ENCODE data around the gene C19orf25. TPM values are rescaled to one million over a fixed set of nuclear protein-coding genes. Genes with fewer than 3 reads are reported as not detected.
"Not testable (repeated sequence)": the region's sequence is repeated elsewhere in the genome, so short reads cannot be mapped to it uniquely, and the experiment has no call there.

The C19orf25 gene
- total RNA-seq, 1 donor from 2014 or later = 11.5 TPM

- no peak overlapping the region for H3K27ac ChIP-seq (ENCODE audit: low read depth, low read length)
- no peaks in the 10 kb centered on the region for H3K36me3 ChIP-seq (ENCODE audit: control insufficient read depth in 3 of 3, insufficient read depth in 3 of 3, low read length in 3 of 3)
- no peak overlapping the region for H3K4me3 ChIP-seq (ENCODE audit: low read length in 3 of 3)
- H3K9me3 ChIP-seq (ENCODE audit: control insufficient read depth in 3 of 3, low read length in 3 of 3) = no peaks in the 10 kb centered on the region
- no peak overlapping the region for H3K9ac ChIP-seq (ENCODE audit: low read depth in 1 of 3, low read length in 3 of 3)
- H3K4me1 ChIP-seq (ENCODE audit: control insufficient read depth in 3 of 3, insufficient read depth in 3 of 3, low read length in 3 of 3) = peaks cover 10 to 17% (median 10%) of the 10 kb centered on the region in 3 donors
- H3K27me3 ChIP-seq (ENCODE audit: control insufficient read depth in 3 of 3, insufficient read depth in 3 of 3, low read length in 3 of 3) = no peaks in the 10 kb centered on the region
Measured at GRCh38 chr19:1481893-1482360, 2.9 kb upstream of the C19orf25 start.

GRCh38 chr19:1481224-1481892 is 2.3 kb upstream of the C19orf25 start:
- Histone ChIP-seq H3K4me3 (ENCODE audit: low read length in 3 of 3) (no peak overlapping the region), H3K9me3 (ENCODE audit: control insufficient read depth in 3 of 3, low read length in 3 of 3) (no peaks in the 10 kb centered on the region), H3K36me3 (ENCODE audit: control insufficient read depth in 3 of 3, insufficient read depth in 3 of 3, low read length in 3 of 3) (peaks cover 0 to 2% (median 0%) of the 10 kb centered on the region in 3 donors), H3K27me3 (ENCODE audit: control insufficient read depth in 3 of 3, insufficient read depth in 3 of 3, low read length in 3 of 3) (no peaks in the 10 kb centered on the region), H3K9ac (ENCODE audit: low read depth in 1 of 3, low read length in 3 of 3) (no peak overlapping the region), H3K4me1 (ENCODE audit: control insufficient read depth in 3 of 3, insufficient read depth in 3 of 3, low read length in 3 of 3) (peaks cover 10 to 17% (median 10%) of the 10 kb centered on the region in 3 donors), H3K27ac (ENCODE audit: low read depth, low read length) (no peak overlapping the region)

GRCh38 chr19:1477056-1477455 is 2.0 kb downstream of the C19orf25 start:
- Histone ChIP-seq H3K27me3 (ENCODE audit: control insufficient read depth in 3 of 3, insufficient read depth in 3 of 3, low read length in 3 of 3) (peaks cover 21 to 24% (median 24%) of the 10 kb centered on the region in 3 donors), H3K4me1 (ENCODE audit: control insufficient read depth in 3 of 3, insufficient read depth in 3 of 3, low read length in 3 of 3) (peaks cover 15 to 47% (median 26%) of the 10 kb centered on the region in 3 donors)
- not testable (repeated sequence) for H3K4me3 ChIP-seq (ENCODE audit: low read length in 3 of 3); H3K27ac ChIP-seq (ENCODE audit: low read depth, low read length); H3K9ac ChIP-seq (ENCODE audit: low read depth in 1 of 3, low read length in 3 of 3); H3K36me3 ChIP-seq (ENCODE audit: control insufficient read depth in 3 of 3, insufficient read depth in 3 of 3, low read length in 3 of 3); H3K9me3 ChIP-seq (ENCODE audit: control insufficient read depth in 3 of 3, low read length in 3 of 3)

GRCh38 chr19:1475751-1476437 is 3.1 kb downstream of the C19orf25 start:
- H3K27ac ChIP-seq (ENCODE audit: low read depth, low read length) = no peak overlapping the region

GRCh38 chr19:1474765-1475351 is 4.2 kb downstream of the C19orf25 start:
- Histone ChIP-seq H3K27ac (ENCODE audit: low read depth, low read length) (no peak overlapping the region), H3K9me3 (ENCODE audit: control insufficient read depth in 3 of 3, low read length in 3 of 3) (no peaks in the 10 kb centered on the region), H3K9ac (ENCODE audit: low read depth in 1 of 3, low read length in 3 of 3) (no peak overlapping the region), H3K27me3 (ENCODE audit: control insufficient read depth in 3 of 3, insufficient read depth in 3 of 3, low read length in 3 of 3) (peaks cover 43 to 46% (median 46%) of the 10 kb centered on the region in 3 donors), H3K36me3 (ENCODE audit: control insufficient read depth in 3 of 3, insufficient read depth in 3 of 3, low read length in 3 of 3) (peaks cover 5 to 10% (median 5%) of the 10 kb centered on the region in 3 donors), H3K4me1 (ENCODE audit: control insufficient read depth in 3 of 3, insufficient read depth in 3 of 3, low read length in 3 of 3) (peaks cover 33 to 69% (median 48%) of the 10 kb centered on the region in 3 donors), H3K4me3 (ENCODE audit: low read length in 3 of 3) (no peak overlapping the region)

More at GRCh38 chr19:1475751-1476437, 3.1 kb downstream of the C19orf25 start:
- Histone ChIP-seq H3K4me1 (ENCODE audit: control insufficient read depth in 3 of 3, insufficient read depth in 3 of 3, low read length in 3 of 3) (peaks cover 24 to 58% (median 38%) of the 10 kb centered on the region in 3 donors), H3K27me3 (ENCODE audit: control insufficient read depth in 3 of 3, insufficient read depth in 3 of 3, low read length in 3 of 3) (peaks cover 33 to 36% (median 35%) of the 10 kb centered on the region in 3 donors), H3K9me3 (ENCODE audit: control insufficient read depth in 3 of 3, low read length in 3 of 3) (no peaks in the 10 kb centered on the region), H3K36me3 (ENCODE audit: control insufficient read depth in 3 of 3, insufficient read depth in 3 of 3, low read length in 3 of 3) (peaks cover 5 to 10% (median 5%) of the 10 kb centered on the region in 3 donors), H3K4me3 (ENCODE audit: low read length in 3 of 3) (no peak overlapping the region), H3K9ac (ENCODE audit: low read depth in 1 of 3, low read length in 3 of 3) (no peak overlapping the region)

- Histone ChIP-seq H3K4me3 (ENCODE audit: low read length in 3 of 3) (no peak overlapping the region), H3K9ac (ENCODE audit: low read depth in 1 of 3, low read length in 3 of 3) (no peak overlapping the region), H3K36me3 (ENCODE audit: control insufficient read depth in 3 of 3, insufficient read depth in 3 of 3, low read length in 3 of 3) (peaks cover 5 to 10% (median 5%) of the 10 kb centered on the region in 3 donors), H3K27ac (ENCODE audit: low read depth, low read length) (no peak overlapping the region), H3K27me3 (ENCODE audit: control insufficient read depth in 3 of 3, insufficient read depth in 3 of 3, low read length in 3 of 3) (peaks cover 48 to 50% (median 49%) of the 10 kb centered on the region in 3 donors), H3K9me3 (ENCODE audit: control insufficient read depth in 3 of 3, low read length in 3 of 3) (no peaks in the 10 kb centered on the region), H3K4me1 (ENCODE audit: control insufficient read depth in 3 of 3, insufficient read depth in 3 of 3, low read length in 3 of 3) (peaks cover 29 to 65% (median 45%) of the 10 kb centered on the region in 3 donors)
Measured at GRCh38 chr19:1474011-1474764, 4.8 kb downstream of the C19orf25 start.

GRCh38 chr19:1473085-1473851 is 5.7 kb downstream of the C19orf25 start:
- H3K4me3 ChIP-seq (ENCODE audit: low read length in 3 of 3) = no peak overlapping the region
- H3K9me3 ChIP-seq (ENCODE audit: control insufficient read depth in 3 of 3, low read length in 3 of 3) = no peaks in the 10 kb centered on the region
- H3K27me3 ChIP-seq (ENCODE audit: control insufficient read depth in 3 of 3, insufficient read depth in 3 of 3, low read length in 3 of 3) = peaks cover 52 to 58% (median 57%) of the 10 kb centered on the region in 3 donors
- peaks cover 5 to 10% (median 5%) of the 10 kb centered on the region in 3 donors for H3K36me3 ChIP-seq (ENCODE audit: control insufficient read depth in 3 of 3, insufficient read depth in 3 of 3, low read length in 3 of 3)
- H3K9ac ChIP-seq (ENCODE audit: low read depth in 1 of 3, low read length in 3 of 3) = no peak overlapping the region
- H3K4me1 ChIP-seq (ENCODE audit: control insufficient read depth in 3 of 3, insufficient read depth in 3 of 3, low read length in 3 of 3) = peaks cover 28 to 63% (median 46%) of the 10 kb centered on the region in 3 donors
- no peak overlapping the region for H3K27ac ChIP-seq (ENCODE audit: low read depth, low read length)

- peaks cover 60 to 66% (median 65%) of the 10 kb centered on the region in 3 donors for H3K27me3 ChIP-seq (ENCODE audit: control insufficient read depth in 3 of 3, insufficient read depth in 3 of 3, low read length in 3 of 3)
- H3K9me3 ChIP-seq (ENCODE audit: control insufficient read depth in 3 of 3, low read length in 3 of 3) = no peaks in the 10 kb centered on the region
- peaks cover 27 to 69% (median 52%) of the 10 kb centered on the region in 3 donors for H3K4me1 ChIP-seq (ENCODE audit: control insufficient read depth in 3 of 3, insufficient read depth in 3 of 3, low read length in 3 of 3)
- no peak overlapping the region for H3K27ac ChIP-seq (ENCODE audit: low read depth, low read length)
- H3K4me3 ChIP-seq (ENCODE audit: low read length in 3 of 3) = no peak overlapping the region
- H3K36me3 ChIP-seq (ENCODE audit: control insufficient read depth in 3 of 3, insufficient read depth in 3 of 3, low read length in 3 of 3) = peaks cover 5 to 10% (median 5%) of the 10 kb centered on the region in 3 donors
- no peak overlapping the region for H3K9ac ChIP-seq (ENCODE audit: low read depth in 1 of 3, low read length in 3 of 3)
Measured at GRCh38 chr19:1472231-1473084, 6.6 kb downstream of the C19orf25 start.
